Keratinocyte (primary cell): ENCODE results near the gene GTPBP1. TPM values are rescaled to one million over a fixed set of nuclear protein-coding genes. Genes with fewer than 3 reads are reported as not detected.
A peak's percentile ranks its signal among the peaks of the same experiment; 100 is the strongest.

Experiments
- DNase-seq: peaks from one replicate; pipeline ENCODE4 v3.0.0-alpha.2; 2011; ENCODE audit warnings: low read depth, missing footprints, low spot score
- FAIRE-seq: peaks from 2 replicates; lab custom pipeline; 2011; peaks lifted over from hg19 to GRCh38; lab: Jason Lieb, UNC
- H2AFZ ChIP-seq: 2 replicates; pipeline ENCODE4 v1.6.0; 2012; ENCODE audit warnings: low read length, control low read depth, inconsistent platforms; ENCODE audit not compliant: control insufficient read depth
- H3K27ac ChIP-seq: 2 replicates; pipeline ENCODE4 v1.5.1; 2011; ENCODE audit warnings: low read length; ENCODE audit not compliant: control insufficient read depth, insufficient read depth
- H3K27me3 ChIP-seq: 3 replicates; pipeline ENCODE4 v1.6.0; 2011; ENCODE audit warnings: low read length; ENCODE audit not compliant: control insufficient read depth, insufficient read depth; ENCODE audit errors: extremely low read depth
- H3K36me3 ChIP-seq, 2 experiments: 2 replicates in 1 of 2; 3 replicates in 1 of 2; pipeline ENCODE4 v1.5.1; 2011; ENCODE audit warnings: low read length in 2 of 2, mild to moderate bottlenecking in 1 of 2; ENCODE audit not compliant: control insufficient read depth in 2 of 2, insufficient read depth in 2 of 2; ENCODE audit errors: extremely low read depth in 1 of 2
- H3K4me1 ChIP-seq: 3 replicates; pipeline ENCODE4 v1.5.1; 2011; ENCODE audit warnings: low read length; ENCODE audit not compliant: control insufficient read depth, insufficient read depth; ENCODE audit errors: extremely low read depth
- H3K4me2 ChIP-seq: 3 replicates; pipeline ENCODE4 v1.6.0; 2011; ENCODE audit warnings: low read depth, low read length; ENCODE audit not compliant: control insufficient read depth, insufficient read depth; ENCODE audit errors: extremely low read depth
- H3K4me3 ChIP-seq, 3 experiments: fragments of 200-600 bp in 1 of 3; sonication (generic) in 1 of 3; 2 replicates in 2 of 3; 3 replicates in 1 of 3; pipeline ENCODE4 v1.5.1; 2011 to 2016; ENCODE audit warnings: low read length in 3 of 3, mild to moderate bottlenecking in 3 of 3, control low read depth in 2 of 3, inconsistent platforms in 1 of 3, low read depth in 1 of 3, mixed read lengths in 1 of 3, mixed run types in 1 of 3, moderate library complexity in 1 of 3; ENCODE audit not compliant: control insufficient read depth in 2 of 3, insufficient read depth in 2 of 3; ENCODE audit errors: extremely low read depth in 1 of 3
- H3K79me2 ChIP-seq: 2 replicates; pipeline ENCODE4 v1.6.0; 2012; ENCODE audit warnings: low read length; ENCODE audit not compliant: control insufficient read depth, insufficient read depth
- H3K9ac ChIP-seq: 3 replicates; pipeline ENCODE4 v1.6.0; 2011; ENCODE audit warnings: low read length; ENCODE audit not compliant: control insufficient read depth, insufficient read depth; ENCODE audit errors: extremely low read depth
- H3K9me1 ChIP-seq: 3 replicates; pipeline ENCODE4 v1.6.0; 2011; ENCODE audit warnings: low read length; ENCODE audit not compliant: control insufficient read depth, insufficient read depth; ENCODE audit errors: extremely low read depth
- H3K9me3 ChIP-seq: 2 replicates; pipeline ENCODE4 v1.5.1; 2012; ENCODE audit warnings: low read depth, low read length; ENCODE audit not compliant: control insufficient read depth
- H4K20me1 ChIP-seq: 3 replicates; pipeline ENCODE4 v1.6.0; 2011; ENCODE audit warnings: low read length; ENCODE audit not compliant: control insufficient read depth, insufficient read depth; ENCODE audit errors: extremely low read depth
- CTCF ChIP-seq, 3 experiments: IDR thresholded peaks in 1 of 3; conservative IDR thresholded peaks in 1 of 3; optimal IDR thresholded peaks in 1 of 3; 2 replicates in 2 of 3; 3 replicates in 1 of 3; pipeline versions ENCODE3 to v1.5.1; 2011; ENCODE audit warnings: low read length in 3 of 3, mild to moderate bottlenecking in 3 of 3, moderate library complexity in 2 of 3, control low read depth in 1 of 3, inconsistent platforms in 1 of 3; ENCODE audit not compliant: insufficient read depth in 2 of 3; ENCODE audit errors: extremely low read depth in 1 of 3
- EZH2 ChIP-seq: IDR thresholded peaks from one replicate; pipeline ENCODE4 v1.6.1; 2012; ENCODE audit warnings: inconsistent platforms, mild to moderate bottlenecking, low read length, moderate library complexity
- dilution Hi-C: fragments of 300-500 bp; cut with MboI; formaldehyde crosslinking; loops from one replicate; pipeline ENCODE4 v1.7.0; 2020; ENCODE audit warnings: low sequenced_read_pairs; ENCODE audit not compliant: extremely low pct_ligation_motif_present
- polyA plus RNA-seq, 5 experiments: library from polyadenylated mRNA; depleted of rRNA in 3 of 5; stranded (reverse) in 3 of 5; stranded (forward) in 1 of 5; unstranded in 1 of 5; fragments of >200 nt; gene quantifications; 1 replicate in 1 of 5; 2 replicates in 3 of 5; 3 replicates in 1 of 5; pipeline versions ENCODE4 v1.2.1 to v1.2.3, GENCODE V29; 2011 to 2012; ENCODE audit warnings: missing spikeins in 2 of 5, low read depth in 1 of 5, low replicate concordance in 1 of 5

GTPBP1 gene
- polyA plus RNA-seq, 1 donor (not counting 4 experiments of a cell fraction or from before 2014, with no cell fraction given), result 16.3 TPM

GRCh38 chr22:38753948-38754750, 48.4 kb downstream of the GTPBP1 start:
- Histone ChIP-seq H3K4me3 (peak overlapping the region; percentile 36 to 57 (median 54)), H3K9me3 (no peaks in the 10 kb centered on the region), H3K4me2 (peak overlapping the region; percentile 92), H3K9ac (no peak overlapping the region), H3K27me3 (no peaks in the 10 kb centered on the region), H4K20me1 (no peaks in the 10 kb centered on the region), H3K9me1 (no peaks in the 10 kb centered on the region), H3K27ac (no peak overlapping the region), H3K36me3 (peaks cover 21 to 22% of the 10 kb centered on the region in 2 experiments), H3K79me2 (peaks cover 2% of the 10 kb centered on the region), H3K4me1 (peaks cover 38% of the 10 kb centered on the region), H2AFZ (no peak overlapping the region)
- dilution Hi-C loops, result no loop called here
- TF ChIP-seq CTCF (optimal IDR thresholded peaks at IDR 0.05 in 1 of 3, IDR thresholded peaks at IDR 0.05 in 1 of 3, conservative IDR thresholded peaks at IDR 0.05 in 1 of 3; ENCODE audit: extremely low read depth in 1 of 3, insufficient read depth in 2 of 3, low read length in 3 of 3), result no peak
- no peak for TF ChIP-seq EZH2
- FAIRE-seq (peak; percentile 77), DNase-seq (no peak)

DNA sequence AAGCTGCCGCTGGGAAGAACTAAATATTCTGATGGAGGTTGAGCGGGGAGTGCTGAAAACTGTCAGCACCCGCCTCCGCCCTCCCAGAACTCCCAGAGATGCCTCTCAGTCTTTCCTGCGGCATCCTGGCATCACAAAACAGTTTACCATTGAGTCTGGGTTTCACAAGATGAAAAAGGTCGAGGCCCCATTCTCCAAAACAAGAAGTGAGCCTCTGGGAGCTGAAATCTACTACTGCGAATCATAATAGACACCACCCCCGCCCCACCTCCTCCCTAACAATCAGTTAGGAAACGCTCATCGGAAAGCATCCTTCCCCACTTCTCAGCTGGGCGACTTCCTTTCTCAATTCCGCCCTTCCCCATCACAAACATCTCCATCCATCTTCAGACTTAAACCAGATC, 49.0 kb downstream of the GTPBP1 start:
- H3K4me1 ChIP-seq, result peaks cover 33% of the 10 kb centered on the region
- H3K36me3 ChIP-seq, result peaks cover 16% of the 10 kb centered on the region in 2 experiments
- peak overlapping the region; percentile 35 for H3K9ac ChIP-seq
- peaks cover 2% of the 10 kb centered on the region for H3K79me2 ChIP-seq
- H3K4me3 ChIP-seq, result peak overlapping the region; percentile 54 to 74 (median 57)
- peak overlapping the region; percentile 27 for H3K27ac ChIP-seq
- DNase-seq (no peak), FAIRE-seq (no peak)
- H3K9me1 ChIP-seq, result no peaks in the 10 kb centered on the region
- H3K4me2 ChIP-seq, result peak overlapping the region; percentile 92
- dilution Hi-C loops, result no loop called here
- TF ChIP-seq CTCF (optimal IDR thresholded peaks at IDR 0.05 in 1 of 3, IDR thresholded peaks at IDR 0.05 in 1 of 3, conservative IDR thresholded peaks at IDR 0.05 in 1 of 3; ENCODE audit: extremely low read depth in 1 of 3, insufficient read depth in 2 of 3, low read length in 3 of 3), result no peak
- H2AFZ ChIP-seq, result peak overlapping the region; percentile 49
- H3K9me3 ChIP-seq, result no peaks in the 10 kb centered on the region
- H3K27me3 ChIP-seq, result no peaks in the 10 kb centered on the region
- no peaks in the 10 kb centered on the region for H4K20me1 ChIP-seq
